Activated naive CD8-positive, alpha-beta T cell (primary cell): ENCODE data around the gene AMER1.

ENCODE experiments used
- H3K27ac Mint-ChIP-seq: one replicate; pipeline ENCODE4 v1.8.0; 2021; ENCODE audit warnings: mixed read lengths
- H3K27me3 Mint-ChIP-seq: one replicate; pipeline ENCODE4 v1.8.0; 2021; ENCODE audit warnings: mixed read lengths
- H3K36me3 Mint-ChIP-seq: one replicate; pipeline ENCODE4 v1.8.0; 2021; ENCODE audit warnings: mixed read lengths
- H3K4me1 Mint-ChIP-seq: one replicate; pipeline ENCODE4 v1.8.0; 2021; ENCODE audit warnings: low read depth, mixed read lengths
- H3K4me3 Mint-ChIP-seq: one replicate; pipeline ENCODE4 v1.8.0; 2021; ENCODE audit warnings: mild to moderate bottlenecking, mixed read lengths
- H3K9me3 Mint-ChIP-seq: one replicate; pipeline ENCODE4 v1.8.0; 2021; ENCODE audit warnings: low read depth, mixed read lengths

AMER1 gene

GRCh38 chrX:64192040-64192439, 13.5 kb downstream of the AMER1 start:
- Mint-ChIP-seq H3K4me3 (no peak overlapping the region), H3K36me3 (peaks cover 9% of the 10 kb centered on the region), H3K27ac (no peak overlapping the region), H3K27me3 (no peaks in the 10 kb centered on the region), H3K9me3 (no peaks in the 10 kb centered on the region), H3K4me1 (no peaks in the 10 kb centered on the region)

- no peak overlapping the region for H3K4me3 Mint-ChIP-seq
- H3K27me3 Mint-ChIP-seq, result no peaks in the 10 kb centered on the region
- peaks cover 9% of the 10 kb centered on the region for H3K36me3 Mint-ChIP-seq
- H3K27ac Mint-ChIP-seq, result no peak overlapping the region
- no peaks in the 10 kb centered on the region for H3K9me3 Mint-ChIP-seq
- no peaks in the 10 kb centered on the region for H3K4me1 Mint-ChIP-seq
Measured at GRCh38 chrX:64191281-64192010, 14.1 kb downstream of the AMER1 start.

- Mint-ChIP-seq H3K9me3 (no peaks in the 10 kb centered on the region), H3K27ac (no peak overlapping the region), H3K27me3 (no peaks in the 10 kb centered on the region), H3K36me3 (peaks cover 9% of the 10 kb centered on the region), H3K4me1 (no peaks in the 10 kb centered on the region), H3K4me3 (no peak overlapping the region)
Measured at GRCh38 chrX:64190136-64190740, 15.3 kb downstream of the AMER1 start.

GRCh38 chrX:64188901-64189300, 16.6 kb downstream of the AMER1 start:
- H3K27ac Mint-ChIP-seq, result no peak overlapping the region
- no peaks in the 10 kb centered on the region for H3K27me3 Mint-ChIP-seq

GRCh38 chrX:64187762-64188150, 17.8 kb downstream of the AMER1 start:
- Mint-ChIP-seq H3K4me1 (no peaks in the 10 kb centered on the region), H3K27ac (no peak overlapping the region)

More at GRCh38 chrX:64188901-64189300, 16.6 kb downstream of the AMER1 start:
- Mint-ChIP-seq H3K4me1 (no peaks in the 10 kb centered on the region), H3K9me3 (no peaks in the 10 kb centered on the region), H3K4me3 (no peak overlapping the region), H3K36me3 (peaks cover 9% of the 10 kb centered on the region)

GRCh38 chrX:64186974-64187761, 18.3 kb downstream of the AMER1 start:
- H3K4me1 Mint-ChIP-seq, result no peaks in the 10 kb centered on the region
- H3K9me3 Mint-ChIP-seq, result no peaks in the 10 kb centered on the region

More at GRCh38 chrX:64187762-64188150, 17.8 kb downstream of the AMER1 start:
- Mint-ChIP-seq H3K27me3 (no peaks in the 10 kb centered on the region), H3K4me3 (no peak overlapping the region), H3K9me3 (no peaks in the 10 kb centered on the region), H3K36me3 (peaks cover 7% of the 10 kb centered on the region)

GRCh38 chrX:64184396-64184795, 21.1 kb downstream of the AMER1 start:
- Mint-ChIP-seq H3K36me3 (no peaks in the 10 kb centered on the region), H3K4me1 (no peaks in the 10 kb centered on the region), H3K27ac (no peak overlapping the region), H3K9me3 (no peaks in the 10 kb centered on the region), H3K4me3 (no peak overlapping the region), H3K27me3 (no peaks in the 10 kb centered on the region)

More at GRCh38 chrX:64186974-64187761, 18.3 kb downstream of the AMER1 start:
- Mint-ChIP-seq H3K4me3 (no peak overlapping the region), H3K27ac (no peak overlapping the region), H3K27me3 (no peaks in the 10 kb centered on the region), H3K36me3 (peaks cover 7% of the 10 kb centered on the region)

GRCh38 chrX:64182208-64182607, 23.3 kb downstream of the AMER1 start:
- Mint-ChIP-seq H3K27me3 (no peaks in the 10 kb centered on the region), H3K27ac (no peak overlapping the region), H3K4me3 (no peak overlapping the region)

GRCh38 chrX:64176876-64177275, 28.6 kb downstream of the AMER1 start:
- H3K9me3 Mint-ChIP-seq, result no peaks in the 10 kb centered on the region
- no peaks in the 10 kb centered on the region for H3K27me3 Mint-ChIP-seq
- peaks cover 5% of the 10 kb centered on the region for H3K36me3 Mint-ChIP-seq
- no peak overlapping the region for H3K4me3 Mint-ChIP-seq
- H3K4me1 Mint-ChIP-seq, result no peaks in the 10 kb centered on the region
- H3K27ac Mint-ChIP-seq, result no peak overlapping the region

More at GRCh38 chrX:64182208-64182607, 23.3 kb downstream of the AMER1 start:
- Mint-ChIP-seq H3K4me1 (no peaks in the 10 kb centered on the region), H3K9me3 (no peaks in the 10 kb centered on the region), H3K36me3 (peaks cover under 1% of the 10 kb centered on the region)

- Mint-ChIP-seq H3K27ac (no peak overlapping the region), H3K27me3 (no peaks in the 10 kb centered on the region), H3K4me1 (no peaks in the 10 kb centered on the region), H3K9me3 (no peaks in the 10 kb centered on the region), H3K4me3 (no peak overlapping the region), H3K36me3 (no peaks in the 10 kb centered on the region)
Measured at GRCh38 chrX:64169988-64170387, 35.5 kb downstream of the AMER1 start.

GRCh38 chrX:64152857-64153256, 52.7 kb downstream of the AMER1 start:
- Mint-ChIP-seq H3K27ac (no peak overlapping the region), H3K9me3 (peaks cover 5% of the 10 kb centered on the region), H3K4me1 (no peaks in the 10 kb centered on the region), H3K4me3 (no peak overlapping the region), H3K36me3 (peaks cover 7% of the 10 kb centered on the region), H3K27me3 (no peaks in the 10 kb centered on the region)

- Mint-ChIP-seq H3K4me3 (no peak overlapping the region), H3K27ac (no peak overlapping the region), H3K27me3 (no peaks in the 10 kb centered on the region)
Measured at GRCh38 chrX:64151911-64152310, 53.6 kb downstream of the AMER1 start.

GRCh38 chrX:64150775-64151174, 54.7 kb downstream of the AMER1 start:
- Mint-ChIP-seq H3K9me3 (peaks cover 5% of the 10 kb centered on the region), H3K27me3 (no peaks in the 10 kb centered on the region)

More at GRCh38 chrX:64151911-64152310, 53.6 kb downstream of the AMER1 start:
- Mint-ChIP-seq H3K4me1 (no peaks in the 10 kb centered on the region), H3K36me3 (peaks cover 9% of the 10 kb centered on the region), H3K9me3 (peaks cover 5% of the 10 kb centered on the region)

More at GRCh38 chrX:64150775-64151174, 54.7 kb downstream of the AMER1 start:
- Mint-ChIP-seq H3K4me1 (no peaks in the 10 kb centered on the region), H3K36me3 (peaks cover 9% of the 10 kb centered on the region), H3K4me3 (no peak overlapping the region), H3K27ac (no peak overlapping the region)
